B cell (primary cell): ENCODE results near the gene MON1B. TPM values are rescaled to one million over a fixed set of nuclear protein-coding genes. Genes with fewer than 3 reads are reported as not detected.
"Not testable (repeated sequence)": the region's sequence is repeated elsewhere in the genome, so short reads cannot be mapped to it uniquely, and the experiment has no call there.

Experiments
- ATAC-seq: fragments of 200-7000 bp; cut with Tn5 transposase; one replicate; pipeline ENCODE4 v1.10.0; 2021; ENCODE audit warnings: low read depth, mild to moderate bottlenecking, moderate number of reproducible peaks, moderate library complexity
- CTCF ChIA-PET: fragments of 350-600 bp; sonication (Branson Sonifier 250); formaldehyde crosslinking; loops from one replicate; lab custom pipeline; 2021; ENCODE audit warnings: antibody characterized with exemption, inconsistent platforms; lab: Charles Lee
- POLR2A ChIA-PET: fragments of 350-600 bp; sonication (Branson Sonifier 250); formaldehyde crosslinking; loops from one replicate; lab custom pipeline; 2021; ENCODE audit warnings: antibody characterized with exemption; lab: Charles Lee
- DNase-seq: peaks from one replicate; pipeline ENCODE4 v3.0.0; 2013
- H2AFZ ChIP-seq: 2 replicates; pipeline ENCODE4 v1.6.1; 2012; ENCODE audit warnings: mild to moderate bottlenecking, low read depth, low read length; ENCODE audit not compliant: insufficient read depth, poor library complexity, severe bottlenecking
- H3K27ac ChIP-seq, 2 donors: 1 replicate in 1 of 2; 2 replicates in 1 of 2; pipeline ENCODE4 v1.5.1; 2012 to 2013; ENCODE audit warnings: low read length in 2 of 2, mild to moderate bottlenecking in 2 of 2, moderate library complexity in 1 of 2
- H3K27me3 ChIP-seq, 4 experiments: fragments of 200-600 bp in 1 of 4; sonication (generic) in 1 of 4; replicated peaks in 1 of 4; 1 replicate in 2 of 4; 2 replicates in 2 of 4; pipeline versions ENCODE4 v1.6.1 to v1.7.0; 2013 to 2016; ENCODE audit warnings: low read length in 3 of 4, mild to moderate bottlenecking in 2 of 4, mixed read lengths in 1 of 4, moderate library complexity in 1 of 4; ENCODE audit not compliant: insufficient read depth in 4 of 4, control insufficient read depth in 3 of 4; ENCODE audit errors: control extremely low read depth in 1 of 4
- H3K36me3 ChIP-seq, 2 experiments: replicated peaks in 1 of 2; 1 replicate in 1 of 2; 2 replicates in 1 of 2; pipeline versions ENCODE4 v1.6.1 to v1.7.1; 2013; ENCODE audit warnings: low read length in 1 of 2; ENCODE audit not compliant: insufficient read depth in 2 of 2, control insufficient read depth in 1 of 2; ENCODE audit errors: control extremely low read depth in 1 of 2, extremely low read depth in 1 of 2
- H3K4me1 ChIP-seq, 2 donors: fragments of 200-600 bp in 1 of 2; sonication (generic) in 1 of 2; 1 replicate in 1 of 2; 2 replicates in 1 of 2; pipeline versions ENCODE4 v1.5.1 to v1.6.1; 2013 to 2017; ENCODE audit warnings: low read length in 2 of 2; ENCODE audit not compliant: control insufficient read depth in 2 of 2, insufficient read depth in 2 of 2
- H3K4me2 ChIP-seq: replicated peaks from 2 replicates; pipeline ENCODE3; 2012; ENCODE audit warnings: mild to moderate bottlenecking, low read depth, low read length; ENCODE audit not compliant: poor library complexity, severe bottlenecking
- H3K4me3 ChIP-seq, 5 experiments: fragments of 200-600 bp in 1 of 5; sonication (generic) in 1 of 5; 1 replicate in 3 of 5; 2 replicates in 2 of 5; pipeline versions ENCODE4 v1.5.1 to v1.7.0; 2011 to 2016; ENCODE audit warnings: low read length in 4 of 5, mild to moderate bottlenecking in 4 of 5, low read depth in 2 of 5, control low read depth in 1 of 5, moderate library complexity in 1 of 5; ENCODE audit not compliant: insufficient read depth in 1 of 5; ENCODE audit errors: control extremely low read depth in 1 of 5, extremely low read depth in 1 of 5
- H3K79me2 ChIP-seq: fragments of 200-600 bp; sonication (generic); one replicate; pipeline ENCODE4 v1.6.0; 2016; ENCODE audit warnings: low read length; ENCODE audit not compliant: control insufficient read depth, insufficient read depth
- H3K9ac ChIP-seq: fragments of 200-600 bp; sonication (generic); 2 replicates; pipeline ENCODE4 v1.6.1; 2017; ENCODE audit warnings: mild to moderate bottlenecking, low read length, moderate library complexity
- H3K9me3 ChIP-seq, 3 donors: one replicate each; pipeline versions ENCODE4 v1.6.1 to v1.7.1; 2013; ENCODE audit warnings: low read length in 2 of 3; ENCODE audit not compliant: control insufficient read depth in 2 of 3, insufficient read depth in 1 of 3; ENCODE audit errors: control extremely low read depth in 1 of 3
- H4K20me1 ChIP-seq: 2 replicates; pipeline ENCODE4 v1.6.0; 2012; ENCODE audit warnings: mild to moderate bottlenecking, low read length; ENCODE audit not compliant: insufficient read depth, control insufficient read depth, poor library complexity, severe bottlenecking
- H3K27ac Mint-ChIP-seq: one replicate; pipeline ENCODE4 v1.8.0; 2021; ENCODE audit warnings: mixed read lengths
- H3K27me3 Mint-ChIP-seq: one replicate; pipeline ENCODE4 v1.8.0; 2021; ENCODE audit warnings: mixed read lengths
- H3K4me1 Mint-ChIP-seq: one replicate; pipeline ENCODE4 v1.8.0; 2021; ENCODE audit warnings: mixed read lengths
- H3K4me3 Mint-ChIP-seq: one replicate; pipeline ENCODE4 v1.8.0; 2021; ENCODE audit warnings: mixed read lengths
- H3K9me3 Mint-ChIP-seq: one replicate; pipeline ENCODE4 v1.8.0; 2022; ENCODE audit warnings: mixed read lengths; ENCODE audit not compliant: insufficient read depth
- CTCF ChIP-seq: fragments of 200-600 bp; IDR thresholded peaks from one replicate; pipeline ENCODE4 v1.8.0; 2022; ENCODE audit warnings: antibody characterized with exemption, mild to moderate bottlenecking
- EZH2 ChIP-seq: IDR thresholded peaks from 2 replicates; pipeline ENCODE4 v1.6.1; 2012; ENCODE audit warnings: borderline replicate concordance, low read depth, mild to moderate bottlenecking, moderate library complexity, low read length; ENCODE audit not compliant: insufficient read depth, poor library complexity, severe bottlenecking
- WGBS: methylation state at CpG from one replicate; pipeline ENCODE4 v1.1.5; 2013; ENCODE audit warnings: missing lambda C conversion rate; ENCODE audit not compliant: insufficient coverage; 5-methylcytosine and 5-hydroxymethylcytosine counted together
- intact Hi-C: fragments of 100-400 bp; cut with micrococcal nuclease; formaldehyde crosslinking; loops from one replicate; pipeline ENCODE4 v1.10.0; 2022
- polyA plus RNA-seq: library from polyadenylated mRNA; depleted of rRNA; stranded (reverse); fragments of >200 nt; gene quantifications from 2 replicates; pipeline ENCODE4 v1.2.3, GENCODE V29; 2012
- total RNA-seq, 2 donors: library from RNA; stranded (reverse); fragments of 120-200 nt in 1 of 2; gene quantifications; 1 replicate in 1 of 2; 2 replicates in 1 of 2; pipeline versions ENCODE4 v1.2.3 to v1.2.4, GENCODE V29; 2013 to 2022

Gene MON1B
- total and polyA plus RNA-seq, 2 donors (not counting 1 experiment from before 2014, with no cell fraction given), result 35.0 to 79.1 TPM

DNA sequence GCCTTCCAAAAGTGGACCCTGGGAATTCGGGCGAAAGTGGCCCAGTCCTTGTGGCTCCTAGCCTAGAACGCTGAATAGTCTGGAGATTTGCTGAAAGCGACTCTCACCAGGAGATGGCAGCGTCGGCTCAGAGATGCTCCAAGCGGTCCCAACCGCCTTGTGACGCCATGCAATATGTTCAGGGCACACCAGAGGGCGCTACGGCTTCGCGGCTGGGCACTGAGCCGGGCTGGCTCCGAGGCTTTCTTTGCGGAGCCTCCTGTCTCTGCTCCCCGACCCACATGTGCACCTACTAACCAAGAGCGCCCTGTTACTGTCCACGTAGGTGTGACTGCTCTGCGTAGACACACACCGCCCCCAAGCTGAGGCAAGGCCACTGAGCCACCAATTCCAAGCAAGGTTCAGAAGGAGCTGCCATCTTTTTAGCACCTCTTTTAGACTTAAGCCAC lies 45.1 kb downstream of the MON1B start:
- H3K9me3 Mint-ChIP-seq, result no peaks in the 10 kb centered on the region
- Histone ChIP-seq H3K9me3 (no peaks in the 10 kb centered on the region), H3K36me3 (no peaks in the 10 kb centered on the region), H3K9ac (no peak overlapping the region), H2AFZ (peak overlapping the region; percentile 75), H3K4me1 (peaks cover 4% of the 10 kb centered on the region in 2 donors), H3K4me2 (peak overlapping the region; percentile 71), H3K27me3 (peaks cover 0 to 3% (median 1%) of the 10 kb centered on the region in 4 experiments), H4K20me1 (no peaks in the 10 kb centered on the region), H3K79me2 (no peaks in the 10 kb centered on the region), H3K27ac (no peak overlapping the region), H3K4me3 (peak overlapping the region in 1 of 5 experiments; percentile 15)
- peak; percentile 99 for ATAC-seq
- peaks cover 40% of the 10 kb centered on the region for H3K27me3 Mint-ChIP-seq
- peaks cover 6% of the 10 kb centered on the region for H3K4me1 Mint-ChIP-seq
- CTCF ChIA-PET, result interaction anchor here (0.7 to 8.4 kb wide), 10 partner anchors 8 to 739 kb away, joined by 3 to 142 read pairs (median 6); no protein-coding TSS in a partner anchor
- H3K27ac Mint-ChIP-seq, result no peak overlapping the region
- POLR2A ChIA-PET, result no interaction called here
- intact Hi-C loops, result loop anchor here (2.0 to 5.0 kb wide), 2 partner anchors 23 to 736 kb away; no protein-coding TSS in a partner anchor
- WGBS, result 2% methylated on average over 21 of the region's 21 CpGs
- peak; percentile 88 for DNase-seq
- H3K4me3 Mint-ChIP-seq, result peak overlapping the region; percentile 50
- TF ChIP-seq CTCF (peak; percentile 99), EZH2 (no peak)

DNA sequence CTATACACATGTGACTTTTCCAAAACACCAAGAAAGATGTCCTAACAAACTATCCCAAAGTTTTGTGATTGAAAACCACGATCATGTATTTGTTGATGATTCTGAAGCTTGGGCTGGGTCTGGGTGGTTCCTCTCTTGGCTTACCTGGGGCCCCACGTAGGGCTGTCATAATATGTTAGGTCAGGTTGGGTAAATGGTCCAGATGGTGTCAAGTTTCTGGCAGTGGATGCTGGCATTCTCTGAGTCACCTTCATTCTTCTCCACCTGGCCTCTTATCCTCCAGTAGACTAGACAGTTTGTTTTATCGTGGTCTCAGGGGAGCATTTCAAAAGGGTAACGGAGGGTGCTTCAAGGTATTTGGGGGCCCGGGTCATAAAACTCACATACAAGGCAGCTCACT lies 47.6 kb downstream of the MON1B start:
- Histone ChIP-seq H3K36me3 (no peaks in the 10 kb centered on the region), H3K4me3 (no peak overlapping the region), H3K27ac (no peak overlapping the region), H3K27me3 (peaks cover 0 to 3% (median 0%) of the 10 kb centered on the region in 4 experiments), H3K9me3 (no peaks in the 10 kb centered on the region), H3K4me1 (peaks cover 4% of the 10 kb centered on the region in 2 donors), H3K4me2 (no peak overlapping the region), H3K79me2 (no peaks in the 10 kb centered on the region), H2AFZ (no peak overlapping the region), H4K20me1 (no peaks in the 10 kb centered on the region), H3K9ac (no peak overlapping the region)
- ATAC-seq (no peak), DNase-seq (no peak)
- CTCF ChIA-PET, result interaction anchor here (8.4 kb wide), 1 partner anchor 344 kb away, joined by 142 read pairs; no protein-coding TSS in a partner anchor
- 88% methylated on average over 4 of the region's 5 CpGs for WGBS
- Mint-ChIP-seq H3K4me3 (no peak overlapping the region), H3K27ac (no peak overlapping the region), H3K27me3 (peaks cover 35% of the 10 kb centered on the region), H3K9me3 (no peaks in the 10 kb centered on the region), H3K4me1 (peaks cover 6% of the 10 kb centered on the region)
- TF ChIP-seq EZH2 (no peak), CTCF (no peak)
- POLR2A ChIA-PET, result no interaction called here
- intact Hi-C loops, result loop anchor here (5.0 kb wide), 1 partner anchor 734 kb away; no protein-coding TSS in a partner anchor

- H3K9me3 Mint-ChIP-seq, H2AFZ ChIP-seq, CTCF ChIA-PET, H3K27ac Mint-ChIP-seq, ATAC-seq, H3K9ac ChIP-seq, H3K9me3 ChIP-seq, H3K27me3 ChIP-seq, intact Hi-C loops, H3K4me2 ChIP-seq, H3K36me3 ChIP-seq, POLR2A ChIA-PET, DNase-seq, H3K4me1 ChIP-seq, H3K4me3 ChIP-seq, H3K4me3 Mint-ChIP-seq, H4K20me1 ChIP-seq, H3K4me1 Mint-ChIP-seq, H3K27ac ChIP-seq, H3K79me2 ChIP-seq: not testable (repeated sequence)
- H3K27me3 Mint-ChIP-seq, result peaks cover 13% of the 10 kb centered on the region
- WGBS, result 100% methylated on average over 2 of the region's 5 CpGs
Observed at GRCh38 chr16:77242471-77242870, 51.5 kb downstream of the MON1B start.
